HEK293T (cell line): ENCODE measurements around the gene CD200R1L.

Source experiments
- CTCF ChIA-PET: fragments of 350-600 bp; formaldehyde crosslinking; extraction: SDS; loops from one replicate; lab custom pipeline; 2021; ENCODE audit warnings: antibody characterized with exemption, inconsistent platforms; lab: Yijun Ruan, JAX
- POLR2A ChIA-PET: fragments of 350-600 bp; formaldehyde crosslinking; extraction: SDS; loops from one replicate; lab custom pipeline; 2020; ENCODE audit warnings: antibody characterized with exemption, inconsistent platforms; lab: Yijun Ruan, JAX
- DNase-seq: peaks from one replicate; pipeline ENCODE4 v3.0.0; 2012; ENCODE audit warnings: mixed read lengths; ENCODE audit errors: extremely low spot score
- ARNT ChIP-seq: fragments of 450-650 bp; IDR thresholded peaks from 2 replicates; pipeline ENCODE4 v1.6.1; 2017; ENCODE audit warnings: mild to moderate bottlenecking
- BHLHE40 ChIP-seq: fragments of 450-650 bp; IDR thresholded peaks from 2 replicates; pipeline ENCODE4 v1.6.1; 2016; ENCODE audit warnings: mild to moderate bottlenecking, moderate library complexity, borderline replicate concordance
- CTBP1 ChIP-seq: fragments of 450-650 bp; IDR thresholded peaks from 2 replicates; pipeline ENCODE4 v1.6.1; 2016; ENCODE audit warnings: borderline replicate concordance
- ELF4 ChIP-seq: fragments of 450-650 bp; IDR thresholded peaks from 2 replicates; pipeline ENCODE4 v1.6.1; 2017; ENCODE audit warnings: antibody characterized with exemption
- FOXA1 ChIP-seq: fragments of 450-650 bp; IDR thresholded peaks from 2 replicates; pipeline ENCODE4 v1.6.1; 2016; ENCODE audit warnings: mild to moderate bottlenecking
- FOXK2 ChIP-seq: fragments of 450-650 bp; IDR thresholded peaks from 2 replicates; pipeline ENCODE4 v1.6.1; 2016; ENCODE audit warnings: mild to moderate bottlenecking
- FOXM1 ChIP-seq: fragments of 450-650 bp; IDR thresholded peaks from 2 replicates; pipeline ENCODE4 v1.6.1; 2017; ENCODE audit warnings: mild to moderate bottlenecking, borderline replicate concordance
- HDGF ChIP-seq: fragments of 450-650 bp; IDR thresholded peaks from 2 replicates; pipeline ENCODE4 v1.6.1; 2017; ENCODE audit warnings: antibody characterized with exemption, borderline replicate concordance
- L3MBTL2 ChIP-seq: fragments of 450-650 bp; conservative IDR thresholded peaks from 2 replicates; pipeline ENCODE4 v1.6.1; 2016; ENCODE audit warnings: mild to moderate bottlenecking
- LEF1 ChIP-seq: fragments of 450-650 bp; IDR thresholded peaks from 2 replicates; pipeline ENCODE4 v1.6.1; 2017; ENCODE audit warnings: mild to moderate bottlenecking, borderline replicate concordance
- NFRKB ChIP-seq: fragments of 450-650 bp; IDR thresholded peaks from 2 replicates; pipeline ENCODE4 v1.6.1; 2016; ENCODE audit warnings: mild to moderate bottlenecking, moderate library complexity
- SP1 ChIP-seq: fragments of 450-650 bp; IDR thresholded peaks from 2 replicates; pipeline ENCODE4 v1.6.1; 2017
- SUZ12 ChIP-seq: fragments of 450-650 bp; IDR thresholded peaks from 2 replicates; pipeline ENCODE4 v1.6.1; 2016; ENCODE audit warnings: mild to moderate bottlenecking
- TARDBP ChIP-seq: fragments of 450-650 bp; IDR thresholded peaks from 2 replicates; pipeline ENCODE4 v1.6.1; 2016
- ZNF384 ChIP-seq: fragments of 450-650 bp; IDR thresholded peaks from 2 replicates; pipeline ENCODE4 v1.6.1; 2016
- TF ChIP-seq, protein P1 (sequence below): fragments of 450-650 bp; IDR thresholded peaks from 2 replicates; pipeline ENCODE4 v1.6.1; 2016

The CD200R1L gene, protein sequence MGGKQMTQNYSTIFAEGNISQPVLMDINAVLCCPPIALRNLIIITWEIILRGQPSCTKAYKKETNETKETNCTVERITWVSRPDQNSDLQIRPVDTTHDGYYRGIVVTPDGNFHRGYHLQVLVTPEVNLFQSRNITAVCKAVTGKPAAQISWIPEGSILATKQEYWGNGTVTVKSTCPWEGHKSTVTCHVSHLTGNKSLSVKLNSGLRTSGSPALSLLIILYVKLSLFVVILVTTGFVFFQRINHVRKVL

DNA sequence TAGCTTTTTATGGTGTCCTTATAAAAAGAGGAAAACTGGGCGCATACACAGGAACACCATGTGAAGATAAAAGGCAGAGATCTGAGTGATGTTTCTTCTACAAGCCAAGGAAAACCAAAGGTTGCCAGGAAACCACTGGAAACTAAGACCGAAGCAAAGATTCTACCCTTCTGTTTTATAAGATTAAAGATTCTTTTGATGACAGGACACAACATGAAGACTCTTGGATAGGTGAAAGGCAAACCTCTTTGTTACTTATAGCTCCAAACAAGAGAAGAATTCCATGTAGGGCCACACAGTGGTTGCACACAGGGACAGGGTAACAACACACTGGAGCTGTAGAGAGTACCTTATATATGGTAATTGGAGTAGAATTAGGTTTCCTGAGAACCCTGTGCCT lies at the start of gene CD200R1L:
Gene CD200R1L (minus strand): TSS at position 101 of the 400 bp plus-strand sequence. CDS start 17,497 bp downstream, outside the sequence.
- no peak for TF ChIP-seq CTBP1
- no peak for TF ChIP-seq ELF4
- TF ChIP-seq FOXM1 = no peak
- TF ChIP-seq LEF1 = no peak
- TF ChIP-seq ZNF384 = no peak
- TF ChIP-seq FOXA1 = no peak
- no peak for TF ChIP-seq SUZ12
- no peak for TF ChIP-seq L3MBTL2
- TF ChIP-seq, protein P1, sequence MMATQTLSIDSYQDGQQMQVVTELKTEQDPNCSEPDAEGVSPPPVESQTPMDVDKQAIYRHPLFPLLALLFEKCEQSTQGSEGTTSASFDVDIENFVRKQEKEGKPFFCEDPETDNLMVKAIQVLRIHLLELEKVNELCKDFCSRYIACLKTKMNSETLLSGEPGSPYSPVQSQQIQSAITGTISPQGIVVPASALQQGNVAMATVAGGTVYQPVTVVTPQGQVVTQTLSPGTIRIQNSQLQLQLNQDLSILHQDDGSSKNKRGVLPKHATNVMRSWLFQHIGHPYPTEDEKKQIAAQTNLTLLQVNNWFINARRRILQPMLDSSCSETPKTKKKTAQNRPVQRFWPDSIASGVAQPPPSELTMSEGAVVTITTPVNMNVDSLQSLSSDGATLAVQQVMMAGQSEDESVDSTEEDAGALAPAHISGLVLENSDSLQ = no peak
- no peak for TF ChIP-seq NFRKB
- TF ChIP-seq ARNT = no peak
- no peak for TF ChIP-seq FOXK2
- TF ChIP-seq SP1 = no peak
- TF ChIP-seq HDGF = no peak
- no peak for TF ChIP-seq TARDBP
- no peak for TF ChIP-seq BHLHE40
- ChIA-PET CTCF (no interaction called here), POLR2A (no interaction called here)
- no peak for DNase-seq

DNA sequence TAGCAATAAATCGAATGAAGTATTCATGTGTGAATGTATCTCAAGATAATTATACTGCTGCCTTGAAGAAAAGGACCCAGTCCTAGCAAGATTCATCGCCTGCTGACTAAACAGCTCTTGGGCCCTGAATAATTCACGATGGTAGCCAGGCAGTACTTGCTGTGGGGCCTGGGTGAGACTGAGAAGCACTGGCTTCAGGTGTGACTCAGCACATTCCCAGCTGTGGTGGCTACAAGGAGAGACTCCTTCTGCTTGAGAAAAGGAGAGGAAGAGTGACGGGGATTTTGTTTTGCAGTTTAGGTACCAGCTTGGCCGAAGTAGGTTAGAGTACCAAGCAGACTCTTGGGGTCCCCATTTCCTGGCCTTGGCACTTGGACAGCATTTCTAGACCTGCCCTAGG lies 47.6 kb upstream of the CD200R1L start:
- CTCF ChIA-PET = interaction anchor here (1.2 kb wide), 1 partner anchor 160 kb away, joined by 3 read pairs; no protein-coding TSS in a partner anchor
- DNase-seq = no peak
- POLR2A ChIA-PET = no interaction called here
- TF ChIP-seq FOXA1 (no peak), FOXM1 (no peak), BHLHE40 (no peak), ARNT (no peak), SP1 (no peak), NFRKB (no peak), ZNF384 (no peak), L3MBTL2 (no peak), ELF4 (no peak), SUZ12 (no peak), CTBP1 (no peak), HDGF (no peak), LEF1 (no peak), FOXK2 (no peak), TARDBP (no peak)
- TF ChIP-seq, protein P1 = no peak

DNA sequence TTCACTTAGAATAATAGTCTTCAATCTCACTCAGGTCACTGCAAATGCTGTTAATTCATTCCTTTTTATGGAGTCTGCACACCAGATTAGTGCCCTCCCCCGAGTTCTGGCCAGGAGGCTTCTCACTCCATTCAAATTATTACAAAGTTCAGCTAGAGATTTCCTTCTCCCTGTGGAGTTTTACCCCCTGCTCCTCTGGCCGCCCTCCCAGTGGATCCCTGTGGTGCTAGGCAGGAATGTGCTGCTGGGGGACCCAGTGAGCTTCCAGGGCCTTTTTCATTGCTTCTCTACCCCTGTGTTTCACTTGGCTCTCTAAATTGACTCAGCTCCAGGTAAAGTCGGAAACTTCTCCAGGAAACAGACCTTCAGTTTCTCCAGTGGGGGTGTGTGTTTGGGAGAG lies 42.7 kb upstream of the CD200R1L start:
- POLR2A ChIA-PET = no interaction called here
- TF ChIP-seq SUZ12 = no peak
- TF ChIP-seq ARNT = no peak
- no peak for TF ChIP-seq FOXK2
- no peak for TF ChIP-seq SP1
- TF ChIP-seq ELF4 = no peak
- no peak for TF ChIP-seq L3MBTL2
- TF ChIP-seq TARDBP = no peak
- no peak for TF ChIP-seq ZNF384
- TF ChIP-seq FOXA1 = no peak
- TF ChIP-seq CTBP1 = no peak
- no peak for TF ChIP-seq FOXM1
- TF ChIP-seq BHLHE40 = no peak
- TF ChIP-seq LEF1 = no peak
- TF ChIP-seq, protein P1 = no peak
- no peak for DNase-seq
- CTCF ChIA-PET = no interaction called here

DNA sequence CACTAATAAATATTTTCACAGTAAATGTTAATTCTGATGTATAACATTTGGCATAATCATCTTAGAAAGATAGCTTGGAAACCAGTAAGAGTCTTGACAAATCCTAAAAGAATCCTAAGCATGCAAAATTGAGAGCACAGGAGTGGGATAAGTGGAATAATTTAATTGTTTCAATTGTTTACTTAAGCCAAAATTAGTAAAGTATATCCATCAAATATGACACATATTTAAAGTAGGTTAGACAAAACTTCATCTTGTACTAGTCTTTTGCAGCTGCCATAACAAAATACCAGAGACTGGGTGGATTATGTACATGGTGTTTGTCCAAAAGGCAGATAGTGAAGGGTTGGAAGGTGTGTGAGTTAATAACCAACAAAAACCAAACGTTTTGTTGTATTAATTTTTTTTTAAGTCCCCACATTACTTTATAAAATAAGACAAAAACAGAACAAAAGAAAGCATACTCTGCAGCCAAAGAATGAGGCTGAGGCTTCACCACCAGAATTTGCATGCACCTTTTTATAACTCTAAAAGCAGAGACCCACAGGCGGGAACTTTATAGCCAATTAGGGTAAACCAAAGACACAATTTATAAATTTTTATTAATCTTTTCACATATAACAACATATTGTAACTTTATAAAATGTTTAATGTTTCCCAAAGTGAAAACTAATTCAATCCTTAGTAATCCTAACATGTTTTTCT lies 41.9 kb upstream of the CD200R1L start:
- ChIA-PET CTCF (no interaction called here), POLR2A (no interaction called here)
- no peak for DNase-seq
- TF ChIP-seq ARNT (no peak), ELF4 (no peak), NFRKB (no peak), BHLHE40 (no peak), FOXM1 (no peak)

DNA sequence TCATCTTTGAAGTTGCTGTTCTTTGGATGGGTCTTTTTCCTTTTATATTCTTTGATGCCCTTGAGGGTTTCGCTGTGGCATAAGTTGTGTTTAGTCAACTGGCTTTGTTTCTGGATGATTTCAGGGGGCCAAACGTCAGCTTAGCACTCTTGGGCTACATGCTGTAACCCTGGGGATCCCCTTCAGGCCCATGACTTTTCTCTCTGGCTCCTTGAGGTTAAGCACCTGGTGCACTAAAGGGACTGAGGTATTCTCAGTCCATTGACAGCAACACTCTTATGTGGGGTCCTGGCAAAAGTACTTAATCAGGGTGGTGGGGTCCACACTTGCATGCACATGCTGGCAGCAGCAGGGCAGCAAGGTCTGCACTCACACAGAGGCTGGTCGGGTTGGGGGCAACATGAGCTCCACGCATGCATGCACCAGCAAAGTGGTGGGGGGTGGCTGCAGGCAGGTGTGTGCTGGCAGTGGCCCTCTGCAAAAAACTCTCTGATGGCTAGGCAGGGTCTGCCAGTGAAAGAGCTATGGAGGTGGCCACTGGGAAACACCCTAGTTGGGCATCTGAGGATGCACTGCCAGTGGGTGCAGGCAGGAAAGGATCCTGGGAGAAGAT lies 38.1 kb upstream of the CD200R1L start:
- TF ChIP-seq TARDBP (no peak), SP1 (no peak), NFRKB (no peak), FOXA1 (no peak), ZNF384 (no peak), ELF4 (no peak), ARNT (no peak), FOXK2 (no peak), HDGF (no peak), LEF1 (no peak), SUZ12 (no peak)
- TF ChIP-seq, protein P1 = no peak
- no peak for DNase-seq
- CTCF ChIA-PET = no interaction called here
- POLR2A ChIA-PET = no interaction called here
